GM12878 (cell line): Measurements from ENCODE around the gene ACOX1. TPM values are rescaled to one million over a fixed set of nuclear protein-coding genes. Genes with fewer than 3 reads are reported as not detected.

Experiments
- ATAC-seq: fragments of 200-7000 bp; cut with Tn5 transposase; 3 replicates; pipeline ENCODE4 v1.9.1; 2020; ENCODE audit warnings: mild to moderate bottlenecking, moderate library complexity
- BruUV-seq: library from RNA; stranded (reverse); fragments of 400-500 nt; replicated peaks from 2 replicates; lab custom pipeline; 2021; lab: Mats Ljungman, UMichigan
- CTCF ChIA-PET: fragments of 300-600 bp; sonication (Branson Sonifier 250); formaldehyde crosslinking; extraction: SDS; loops from one replicate; lab custom pipeline; 2021; ENCODE audit warnings: inconsistent platforms; lab: Yijun Ruan, JAX
- POLR2A ChIA-PET: fragments of 350-600 bp; formaldehyde crosslinking; extraction: SDS; loops from one replicate; lab custom pipeline; 2021; ENCODE audit warnings: inconsistent platforms; lab: Charles Lee
- RAD21 ChIA-PET: fragments of 300-600 bp; sonication (Branson Sonifier 250); formaldehyde crosslinking; loops from one replicate; lab custom pipeline; 2023; ENCODE audit warnings: antibody characterized with exemption; ENCODE audit not compliant: unreplicated experiment; lab: Charles Lee
- SMC1A ChIA-PET: fragments of 300-600 bp; sonication (Branson Sonifier 250); formaldehyde crosslinking; loops from one replicate; lab custom pipeline; 2023; ENCODE audit not compliant: unreplicated experiment, uncharacterized antibody; lab: Charles Lee
- DNase-seq: peaks from one replicate; pipeline ENCODE4 v3.0.0-alpha.2; 2011; ENCODE audit warnings: low read depth, low spot score
- FAIRE-seq: peaks from 3 replicates; lab custom pipeline; 2011; peaks lifted over from hg19 to GRCh38; lab: Jason Lieb, UNC
- H2AFZ ChIP-seq: 2 replicates; pipeline ENCODE4 v1.6.0; 2011; ENCODE audit warnings: low read depth, low read length, control low read depth; ENCODE audit not compliant: control insufficient read depth
- H3K27ac ChIP-seq: 2 replicates; pipeline ENCODE4 v1.5.1; 2011; ENCODE audit warnings: control low read depth; ENCODE audit not compliant: control insufficient read depth, insufficient read depth
- H3K27me3 ChIP-seq, 2 experiments: replicated peaks in 1 of 2; 2 replicates each; pipeline versions ENCODE4 v1.6.0 to v1.6.1; 2011; ENCODE audit warnings: low read length in 1 of 2; ENCODE audit not compliant: control insufficient read depth in 2 of 2, insufficient read depth in 2 of 2
- H3K36me3 ChIP-seq, 2 experiments: 2 replicates each; pipeline ENCODE4 v1.5.1; 2011; ENCODE audit warnings: low read length in 1 of 2; ENCODE audit not compliant: control insufficient read depth in 2 of 2, insufficient read depth in 2 of 2
- H3K4me1 ChIP-seq: 2 replicates; pipeline ENCODE4 v1.6.1; 2011; ENCODE audit warnings: mild to moderate bottlenecking, low read length, moderate library complexity, mixed read lengths; ENCODE audit not compliant: control insufficient read depth, insufficient read depth
- H3K4me2 ChIP-seq: 2 replicates; pipeline ENCODE4 v1.6.0; 2011; ENCODE audit warnings: control low read depth; ENCODE audit not compliant: control insufficient read depth, insufficient read depth
- H3K4me3 ChIP-seq: fragments of 200-600 bp; sonication (generic); 2 replicates; pipeline ENCODE4 v1.5.1; 2016
- H3K79me2 ChIP-seq: 2 replicates; pipeline ENCODE4 v1.6.0; 2011; ENCODE audit warnings: low read length; ENCODE audit not compliant: control insufficient read depth, insufficient read depth
- H3K9ac ChIP-seq: 2 replicates; pipeline ENCODE4 v1.8.0; 2011; ENCODE audit warnings: low read length, control low read depth, mixed read lengths; ENCODE audit not compliant: control insufficient read depth, insufficient read depth
- H3K9me3 ChIP-seq: replicated peaks from 3 replicates; pipeline ENCODE4 v1.5.1; 2011; ENCODE audit warnings: mild to moderate bottlenecking, low read length; ENCODE audit not compliant: control insufficient read depth, insufficient read depth
- H4K20me1 ChIP-seq: 2 replicates; pipeline ENCODE4 v1.6.0; 2011; ENCODE audit not compliant: control insufficient read depth, insufficient read depth
- BCL11A ChIP-seq: IDR thresholded peaks from 2 replicates; pipeline ENCODE4 v1.6.1; 2011; ENCODE audit warnings: low read depth, low read length
- GABPA ChIP-seq: IDR thresholded peaks from 2 replicates; pipeline ENCODE4 v1.6.1; 2014; ENCODE audit warnings: antibody characterized with exemption, low read depth, mild to moderate bottlenecking, inconsistent platforms
- GATAD2B ChIP-seq: fragments of 450-650 bp; conservative IDR thresholded peaks from 2 replicates; pipeline ENCODE4 v1.6.1; 2017; ENCODE audit warnings: low read depth, mild to moderate bottlenecking, moderate library complexity
- MYC ChIP-seq: IDR thresholded peaks from 2 replicates; pipeline ENCODE4 v1.6.1; 2011; ENCODE audit warnings: mild to moderate bottlenecking, low read length, moderate library complexity, inconsistent platforms; ENCODE audit not compliant: insufficient read depth, insufficient replicate concordance, insufficient read length, severe bottlenecking
- NFXL1 ChIP-seq: fragments of 450-650 bp; IDR thresholded peaks from 2 replicates; pipeline ENCODE4 v1.6.1; 2017; ENCODE audit warnings: antibody characterized with exemption, mild to moderate bottlenecking, borderline replicate concordance
- PML ChIP-seq: IDR thresholded peaks from 2 replicates; pipeline ENCODE4 v1.6.1; 2012; ENCODE audit warnings: low read length, inconsistent platforms
- RBBP5 ChIP-seq: fragments of 200-600 bp; sonication (generic); conservative IDR thresholded peaks from 2 replicates; pipeline ENCODE4 v1.6.1; 2016
- RELB ChIP-seq: fragments of 450-650 bp; IDR thresholded peaks from 2 replicates; pipeline ENCODE4 v1.6.1; 2017; ENCODE audit warnings: low read depth, mild to moderate bottlenecking, moderate library complexity
- SIN3A ChIP-seq: IDR thresholded peaks from 2 replicates; pipeline ENCODE4 v1.6.1; 2012; ENCODE audit warnings: low read depth, low read length, improper control_type of control experiment
- SMAD1 ChIP-seq: fragments of 450-650 bp; IDR thresholded peaks from 2 replicates; pipeline ENCODE4 v1.6.1; 2018; ENCODE audit warnings: mild to moderate bottlenecking, low read depth; ENCODE audit not compliant: partially characterized antibody
- SP1 ChIP-seq: IDR thresholded peaks from one replicate; pipeline ENCODE4 v1.6.1; 2011; ENCODE audit warnings: low read depth, low read length
- SPI1 ChIP-seq: IDR thresholded peaks from 2 replicates; pipeline ENCODE4 v1.6.1; 2011; ENCODE audit warnings: low read depth, mild to moderate bottlenecking, low read length, moderate library complexity, borderline replicate concordance; ENCODE audit not compliant: insufficient read depth
- SREBF1 ChIP-seq: IDR thresholded peaks from 2 replicates; pipeline ENCODE4 v1.6.1; 2012; ENCODE audit warnings: mild to moderate bottlenecking, low read length
- SUPT20H ChIP-seq: IDR thresholded peaks from 2 replicates; pipeline ENCODE4 v1.6.1; 2011; ENCODE audit warnings: low read depth, mild to moderate bottlenecking, low read length, moderate library complexity, borderline replicate concordance; ENCODE audit not compliant: control insufficient read depth
- TCF12 ChIP-seq: IDR thresholded peaks from 2 replicates; pipeline ENCODE4 v1.6.1; 2011; ENCODE audit warnings: low read depth, mild to moderate bottlenecking, low read length
- WGBS: methylation state at CpG from one replicate; pipeline ENCODE4 v1.1.6; 2016; ENCODE audit warnings: low lambda C conversion rate; ENCODE audit not compliant: insufficient replicate concordance, insufficient coverage; ENCODE audit errors: missing lambda C conversion rate; 5-methylcytosine and 5-hydroxymethylcytosine counted together
- in situ Hi-C: fragments of 300-500 bp; cut with MboI; formaldehyde crosslinking; loops from 9 replicates; pipeline ENCODE4 v1.14.3; 2018; ENCODE audit warnings: mixed read lengths
- intact Hi-C: fragments of 100-400 bp; cut with micrococcal nuclease; formaldehyde crosslinking; loops from one replicate; pipeline ENCODE4 v1.14.2; 2022; ENCODE audit not compliant: unreplicated experiment
- polyA plus RNA-seq, 11 experiments: library from polyadenylated mRNA; depleted of rRNA in 4 of 11; unstranded in 6 of 11; stranded (reverse) in 5 of 11; fragments of >200 nt; fragmentation: Nextera tagmentation in 4 of 11; fragmentation: Illumina TruSeq in 1 of 11; extraction: Ambion mirVana in 4 of 11; extraction: Trizol in 1 of 11; gene quantifications; 1 replicate in 1 of 11; 2 replicates in 10 of 11; pipeline versions ENCODE4 v1.2.1 to v1.2.3, GENCODE V29; 2011 to 2016; ENCODE audit warnings: inconsistent platforms in 2 of 11, missing spikeins in 2 of 11, low read depth in 1 of 11
- total RNA-seq, 4 experiments: library from RNA; depleted of rRNA in 3 of 4; stranded (reverse); fragments of >200 nt in 3 of 4; fragmentation: Illumina TruSeq in 1 of 4; extraction: Trizol in 1 of 4; gene quantifications; 2 replicates each; pipeline versions ENCODE4 v1.2.1 to v1.2.3, GENCODE V29; 2013 to 2021
- TF ChIP-seq, protein P1 (sequence below): fragments of 450-650 bp; IDR thresholded peaks from 2 replicates; pipeline ENCODE4 v1.6.1; 2017; ENCODE audit warnings: antibody characterized with exemption, mild to moderate bottlenecking, moderate library complexity

Gene ACOX1
- total and polyA plus RNA-seq, 10 of the 15 experiments (the other 5 are each of a cell fraction or from before 2014, with no cell fraction given), result 6.5 to 26.2 (median 21.6) TPM

DNA sequence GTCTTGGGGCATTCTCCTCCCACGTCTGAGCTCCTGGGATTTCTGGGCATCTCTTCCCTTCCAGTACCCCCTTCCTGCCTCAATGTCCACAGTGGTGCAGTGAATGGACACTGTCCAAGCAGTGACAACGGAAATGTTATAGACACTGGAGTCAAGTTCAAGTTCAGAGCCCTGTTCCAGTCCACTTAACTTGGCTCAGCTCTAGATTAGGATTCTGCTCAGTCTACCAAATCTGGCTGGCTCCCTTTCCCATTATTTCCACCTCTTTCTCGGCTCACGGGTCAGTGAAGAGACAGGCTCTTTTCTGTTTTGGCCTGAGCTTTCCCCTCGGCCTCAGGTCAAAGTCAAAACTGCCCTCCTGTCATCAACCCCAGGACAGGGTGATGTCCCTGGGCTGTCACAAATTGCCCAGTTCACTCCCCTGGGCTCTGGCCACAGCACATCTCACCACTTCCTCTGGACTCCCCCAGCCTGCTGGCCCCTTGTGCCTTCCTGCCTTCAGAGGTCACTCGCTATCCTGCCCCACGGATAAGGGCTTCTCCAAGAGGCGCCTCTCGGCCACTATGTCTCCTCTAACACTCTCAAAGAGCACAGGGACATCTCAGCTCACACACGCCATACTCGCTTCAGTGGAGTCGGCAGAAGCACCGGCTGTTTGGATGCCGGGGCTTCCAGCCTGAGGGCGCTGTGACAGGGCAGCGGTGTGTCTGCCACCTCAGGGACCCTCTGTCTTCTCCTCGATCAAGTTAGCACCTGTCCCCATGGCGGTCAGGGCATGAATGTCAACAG is 56.6 kb downstream of the ACOX1 start (continued):
- TF ChIP-seq BCL11A (no peak), PML (no peak), RBBP5 (no peak), TCF12 (no peak)
- TF ChIP-seq, all 136 proteins: peak for 0

DNA sequence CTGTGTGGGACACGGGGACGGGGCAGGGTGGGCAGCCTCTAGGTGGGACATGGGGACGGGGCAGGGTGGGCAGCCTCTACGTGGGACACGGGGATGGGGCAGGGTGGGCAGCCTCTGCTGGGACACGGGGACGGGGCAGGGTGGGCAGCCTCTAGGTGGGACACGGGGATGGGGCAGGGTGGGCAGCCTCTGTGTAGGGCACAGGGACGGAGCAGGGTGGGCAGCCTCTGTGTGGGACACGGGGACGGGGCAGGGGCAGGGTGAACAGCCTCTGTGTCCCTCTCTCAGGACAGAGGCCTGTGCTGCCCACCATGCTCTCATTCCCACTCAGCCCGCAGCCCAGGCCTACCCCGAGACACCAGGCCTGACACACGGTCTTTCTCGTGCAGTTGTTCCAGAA is 57.4 kb downstream of the ACOX1 start:
- H3K9me3 ChIP-seq, result no peaks in the 10 kb centered on the region
- WGBS, result 86% methylated on average over 4 of the region's 15 CpGs
- no peaks in the 10 kb centered on the region for H3K36me3 ChIP-seq
- no peaks in the 10 kb centered on the region for H3K79me2 ChIP-seq
- H3K27ac ChIP-seq, result no peak overlapping the region
- FAIRE-seq (no peak), ATAC-seq (no peak), DNase-seq (no peak)
- H2AFZ ChIP-seq, result no peak overlapping the region
- ChIA-PET POLR2A (no interaction called here), SMC1A (no interaction called here), CTCF (no interaction called here), RAD21 (no interaction called here)
- H3K27me3 ChIP-seq, result no peaks in the 10 kb centered on the region
- H3K4me2 ChIP-seq, result no peak overlapping the region
- no peak overlapping the region for H3K9ac ChIP-seq
- BruUV-seq, result no TSS peak
- H3K4me3 ChIP-seq, result no peak overlapping the region
- intact Hi-C loops, result no loop called here
- in situ Hi-C loops, result no loop called here
- H3K4me1 ChIP-seq, result no peaks in the 10 kb centered on the region
- no peaks in the 10 kb centered on the region for H4K20me1 ChIP-seq
- TF ChIP-seq SUPT20H (no peak), NFXL1 (no peak), SMAD1 (no peak), SREBF1 (no peak), SIN3A (no peak), GABPA (no peak), MYC (no peak), TCF12 (no peak), SP1 (no peak), GATAD2B (no peak), SPI1 (no peak), RELB (no peak)
- TF ChIP-seq, protein P1, sequence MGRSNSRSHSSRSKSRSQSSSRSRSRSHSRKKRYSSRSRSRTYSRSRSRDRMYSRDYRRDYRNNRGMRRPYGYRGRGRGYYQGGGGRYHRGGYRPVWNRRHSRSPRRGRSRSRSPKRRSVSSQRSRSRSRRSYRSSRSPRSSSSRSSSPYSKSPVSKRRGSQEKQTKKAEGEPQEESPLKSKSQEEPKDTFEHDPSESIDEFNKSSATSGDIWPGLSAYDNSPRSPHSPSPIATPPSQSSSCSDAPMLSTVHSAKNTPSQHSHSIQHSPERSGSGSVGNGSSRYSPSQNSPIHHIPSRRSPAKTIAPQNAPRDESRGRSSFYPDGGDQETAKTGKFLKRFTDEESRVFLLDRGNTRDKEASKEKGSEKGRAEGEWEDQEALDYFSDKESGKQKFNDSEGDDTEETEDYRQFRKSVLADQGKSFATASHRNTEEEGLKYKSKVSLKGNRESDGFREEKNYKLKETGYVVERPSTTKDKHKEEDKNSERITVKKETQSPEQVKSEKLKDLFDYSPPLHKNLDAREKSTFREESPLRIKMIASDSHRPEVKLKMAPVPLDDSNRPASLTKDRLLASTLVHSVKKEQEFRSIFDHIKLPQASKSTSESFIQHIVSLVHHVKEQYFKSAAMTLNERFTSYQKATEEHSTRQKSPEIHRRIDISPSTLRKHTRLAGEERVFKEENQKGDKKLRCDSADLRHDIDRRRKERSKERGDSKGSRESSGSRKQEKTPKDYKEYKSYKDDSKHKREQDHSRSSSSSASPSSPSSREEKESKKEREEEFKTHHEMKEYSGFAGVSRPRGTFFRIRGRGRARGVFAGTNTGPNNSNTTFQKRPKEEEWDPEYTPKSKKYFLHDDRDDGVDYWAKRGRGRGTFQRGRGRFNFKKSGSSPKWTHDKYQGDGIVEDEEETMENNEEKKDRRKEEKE, result no peak
